Stomach (tissue), 4 donors: ENCODE results near the gene NKIRAS1.

Experiments used
- CTCF ChIP-seq, 7 experiments: fragments of 450-650 bp in 4 of 7; fragments of 200-600 bp in 3 of 7; sonication (generic) in 3 of 7; IDR thresholded peaks; one replicate each; pipeline ENCODE4 v1.5.1; 2016 to 2019; ENCODE audit warnings: antibody characterized with exemption in 7 of 7, control low read depth in 2 of 7, mild to moderate bottlenecking in 1 of 7
- EP300 ChIP-seq: sonication (generic); formaldehyde crosslinking; IDR thresholded peaks from one replicate; pipeline ENCODE4 v1.6.1; 2017; ENCODE audit warnings: antibody characterized with exemption
- POLR2A ChIP-seq, 4 donors: fragments of 450-650 bp; IDR thresholded peaks; one replicate each; pipeline ENCODE4 v1.6.1; 2016; ENCODE audit warnings: antibody characterized with exemption in 4 of 4, control low read depth in 2 of 4, mild to moderate bottlenecking in 1 of 4, moderate library complexity in 1 of 4
- POLR2AphosphoS5 ChIP-seq, 3 donors: sonication (generic); formaldehyde crosslinking; IDR thresholded peaks; one replicate each; pipeline ENCODE4 v1.6.1; 2016; ENCODE audit warnings: antibody characterized with exemption in 3 of 3

DNA sequence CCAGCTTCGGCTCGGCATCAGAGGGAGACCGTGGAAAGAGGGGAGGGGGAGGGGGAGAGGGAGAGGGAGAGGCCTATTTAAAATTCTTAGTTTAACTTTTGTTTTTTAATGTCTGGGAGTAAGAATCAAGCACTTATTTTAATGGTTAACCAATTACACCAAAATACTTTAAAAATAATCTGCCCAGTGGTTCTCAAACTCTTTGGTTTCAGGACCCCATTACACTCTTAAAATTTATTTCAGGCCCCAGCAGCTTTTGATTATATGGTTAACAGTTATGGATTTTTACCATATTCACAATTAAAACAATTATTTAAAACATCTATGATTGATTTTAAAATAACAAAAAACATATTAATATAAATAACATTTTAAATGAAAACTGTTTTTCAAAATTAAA lies 44.5 kb downstream of the NKIRAS1 start:
- TF ChIP-seq CTCF (IDR thresholded peaks at IDR 0.05): no peak
- no peak for TF ChIP-seq POLR2AphosphoS5 (IDR thresholded peaks at IDR 0.05)
- no peak for TF ChIP-seq EP300
- no peak for TF ChIP-seq POLR2A (IDR thresholded peaks at IDR 0.05)
